K562 (cell line): ENCODE data around the gene CAGE1. TPM values are rescaled to one million over a fixed set of nuclear protein-coding genes. Genes with fewer than 3 reads are reported as not detected.

Experiments
- ATAC-seq: fragments of 200-7000 bp; cut with Tn5 transposase; 3 replicates; pipeline ENCODE4 v1.9.1; 2020; ENCODE audit warnings: moderate library complexity
- BruUV-seq: library from RNA; stranded (reverse); fragments of 400-500 nt; replicated peaks from 2 replicates; lab custom pipeline; 2021; lab: Mats Ljungman, UMichigan
- CTCF ChIA-PET: fragments of 300-600 bp; formaldehyde crosslinking; extraction: SDS; loops from one replicate; lab custom pipeline; 2021; ENCODE audit warnings: low intra/inter-chr PET ratio; lab: Yijun Ruan, JAX
- POLR2A ChIA-PET: fragments of 300-600, 350-650 bp; sonication (Branson Sonifier 250); formaldehyde crosslinking; extraction: SDS; loops from one replicate; lab custom pipeline; 2021; ENCODE audit warnings: antibody characterized with exemption, inconsistent platforms; lab: Yijun Ruan, JAX
- DNase-seq, 4 experiments: peaks; one replicate each; pipeline versions ENCODE4 v3.0.0 to v3.0.0-alpha.2; 2011 to 2018; ENCODE audit warnings: low spot score in 3 of 4, mixed read lengths in 3 of 4; ENCODE audit errors: extremely low read depth in 1 of 4
- FAIRE-seq: peaks from 2 replicates; lab custom pipeline; 2011; peaks lifted over from hg19 to GRCh38; lab: Jason Lieb, UNC
- H2AFZ ChIP-seq: 2 replicates; pipeline ENCODE4 v1.6.0; 2011; ENCODE audit warnings: low read depth, low read length, control low read depth, inconsistent platforms
- H3K27ac ChIP-seq: fragments of 200-600 bp; 3 replicates; pipeline ENCODE4 v1.8.0; 2011; ENCODE audit warnings: low read depth, mild to moderate bottlenecking, control low read depth, inconsistent platforms, low read length, moderate library complexity, mixed read lengths; ENCODE audit errors: extremely low read depth
- H3K27me3 ChIP-seq, 2 experiments: fragments of 300-600 bp in 1 of 2; 2 replicates in 1 of 2; 3 replicates in 1 of 2; pipeline versions ENCODE4 v1.6.0 to v1.8.0; 2011; ENCODE audit warnings: inconsistent platforms in 2 of 2, low read length in 2 of 2, mild to moderate bottlenecking in 1 of 2, mixed read lengths in 1 of 2, moderate library complexity in 1 of 2; ENCODE audit not compliant: control insufficient read depth in 2 of 2, insufficient read depth in 2 of 2
- H3K36me3 ChIP-seq: fragments of 300-600 bp; 3 replicates; pipeline ENCODE4 v1.8.0; 2011; ENCODE audit warnings: mild to moderate bottlenecking, low read length, inconsistent platforms; ENCODE audit not compliant: control insufficient read depth, insufficient read depth
- H3K4me1 ChIP-seq, 2 experiments: fragments of 200-600 bp in 1 of 2; replicated peaks in 1 of 2; 2 replicates in 1 of 2; 3 replicates in 1 of 2; pipeline versions ENCODE4 v1.5.1 to v1.8.0; 2011; ENCODE audit warnings: inconsistent platforms in 2 of 2, low read length in 2 of 2, mild to moderate bottlenecking in 1 of 2, mixed read lengths in 1 of 2, moderate library complexity in 1 of 2; ENCODE audit not compliant: control insufficient read depth in 2 of 2, insufficient read depth in 2 of 2
- H3K4me2 ChIP-seq: 2 replicates; pipeline ENCODE4 v1.6.1; 2011; ENCODE audit warnings: low read length, control low read depth, inconsistent platforms, mixed read lengths; ENCODE audit not compliant: insufficient read depth
- H3K4me3 ChIP-seq: fragments of 200-600 bp; sonication (generic), shearing (Covaris generic); 2 replicates; pipeline ENCODE4 v1.5.1; 2016; ENCODE audit warnings: control low read depth, inconsistent platforms
- H3K79me2 ChIP-seq: fragments of 200-600 bp; 3 replicates; pipeline ENCODE4 v1.8.0; 2011; ENCODE audit warnings: low read length, inconsistent platforms; ENCODE audit not compliant: control insufficient read depth, insufficient read depth
- H3K9ac ChIP-seq, 2 experiments: 2 replicates each; pipeline versions ENCODE4 v1.6.0 to v1.6.1; 2011; ENCODE audit warnings: low read depth in 2 of 2, low read length in 2 of 2, control low read depth in 1 of 2, inconsistent platforms in 1 of 2, mild to moderate bottlenecking in 1 of 2, mixed read lengths in 1 of 2; ENCODE audit not compliant: insufficient read depth in 1 of 2
- H3K9me1 ChIP-seq: one replicate; pipeline ENCODE4 v1.6.0; 2011; ENCODE audit warnings: inconsistent platforms, mild to moderate bottlenecking, low read length, moderate library complexity; ENCODE audit not compliant: control insufficient read depth, insufficient read depth
- H3K9me3 ChIP-seq: replicated peaks from 2 replicates; pipeline ENCODE4 v1.5.1; 2011; ENCODE audit warnings: low read depth, low read length, inconsistent platforms; ENCODE audit not compliant: control insufficient read depth, insufficient read depth
- H4K20me1 ChIP-seq: replicated peaks from 2 replicates; pipeline ENCODE4 v1.6.1; 2011; ENCODE audit warnings: low read length, inconsistent platforms, mixed read lengths; ENCODE audit not compliant: control insufficient read depth, insufficient read depth
- CCNT2 ChIP-seq: IDR thresholded peaks from 2 replicates; pipeline ENCODE4 v1.6.1; 2011; ENCODE audit warnings: borderline replicate concordance, low read depth, mild to moderate bottlenecking, moderate library complexity, mixed read lengths, low read length; ENCODE audit not compliant: insufficient read length; ENCODE audit errors: extremely low read depth
- POLR2A ChIP-seq: fragments of 450-650 bp; conservative IDR thresholded peaks from 2 replicates; pipeline ENCODE4 v1.6.1; 2016
- SMC3 ChIP-seq: conservative IDR thresholded peaks from 2 replicates; pipeline ENCODE4 v1.6.1; 2011; ENCODE audit warnings: low read depth, low read length, improper control_type of control experiment; ENCODE audit not compliant: insufficient read depth
- TRIM28 ChIP-seq: fragments of 450-650 bp; IDR thresholded peaks from 2 replicates; pipeline ENCODE4 v1.6.1; 2017
- ZBTB7A ChIP-seq: IDR thresholded peaks from 2 replicates; pipeline ENCODE4 v1.6.1; 2011; ENCODE audit warnings: low read depth, mild to moderate bottlenecking, low read length, moderate library complexity, borderline replicate concordance; ENCODE audit not compliant: control insufficient read depth
- ZSCAN29 ChIP-seq: fragments of 450-650 bp; IDR thresholded peaks from 2 replicates; pipeline ENCODE4 v1.6.1; 2017
- whole genome bisulfite sequencing: fragments of 100-300 bp; shearing (Covaris generic); methylation state at CpG from one replicate; pipeline ENCODE4 v1.1.6; 2016; ENCODE audit warnings: low coverage, mixed read lengths; ENCODE audit not compliant: insufficient coverage; ENCODE audit errors: missing lambda C conversion rate; 5-methylcytosine and 5-hydroxymethylcytosine counted together
- in situ Hi-C: fragments of 300-500 bp; cut with MboI; formaldehyde crosslinking; loops from 4 replicates; pipeline ENCODE4 v1.15.0; 2018; ENCODE audit warnings: inconsistent platforms, mixed read lengths
- intact Hi-C: fragments of 100-400 bp; cut with micrococcal nuclease; formaldehyde crosslinking; loops from 2 replicates; pipeline ENCODE4 v1.14.2; 2022
- polyA plus RNA-seq, 8 experiments: library from polyadenylated mRNA; depleted of rRNA in 4 of 8; stranded (reverse) in 5 of 8; unstranded in 3 of 8; fragments of >200 nt; fragmentation: Nextera tagmentation in 2 of 8; fragmentation: Illumina TruSeq in 1 of 8; extraction: Ambion mirVana in 2 of 8; extraction: Trizol in 1 of 8; gene quantifications; 2 replicates each; pipeline versions ENCODE4 v1.2.1 to v1.2.3, GENCODE V29; 2011 to 2014; ENCODE audit warnings: inconsistent platforms in 1 of 8, missing spikeins in 1 of 8
- total RNA-seq, 7 experiments: library from RNA; depleted of rRNA in 6 of 7; stranded (reverse); fragments of >200 nt in 6 of 7; fragmentation: Illumina TruSeq in 2 of 7; extraction: Trizol in 2 of 7; gene quantifications; 2 replicates each; pipeline versions ENCODE4 v1.2.1 to v1.2.3, GENCODE V29; 2011 to 2021; ENCODE audit warnings: low replicate concordance in 1 of 7
- TF ChIP-seq, protein P1 (sequence below), 2 experiments: fragments of 450-650 bp; formaldehyde crosslinking in 1 of 2; IDR thresholded peaks; 2 replicates each; pipeline versions ENCODE4 v1.4.0 to v1.6.1; 2014 to 2020; ENCODE audit warnings: mild to moderate bottlenecking in 2 of 2, borderline replicate concordance in 1 of 2, low read depth in 1 of 2

Gene CAGE1
- total and polyA plus RNA-seq, 9 of the 15 experiments (the other 6 are each of a cell fraction or from before 2014, with no cell fraction given), result 0.13 to 0.33 (median 0.18) TPM; not detected in 4

GRCh38 chr6:7418238-7418905, 28.8 kb upstream of the CAGE1 start:
- no peaks in the 10 kb centered on the region for H3K9me3 ChIP-seq
- POLR2A ChIA-PET, result interaction anchor here (0.7 kb wide), 1 partner anchor 30 kb away, joined by 3 read pairs; no protein-coding TSS in a partner anchor
- CTCF ChIA-PET, result no interaction called here
- no peaks in the 10 kb centered on the region for H3K79me2 ChIP-seq
- DNase-seq, result no peak
- in situ Hi-C loops, result no loop called here
- no peak; the same call in 2 of the 3 replicates for ATAC-seq
- no peaks in the 10 kb centered on the region for H3K27me3 ChIP-seq
- 0 out of 5 replicates have a peak, but pooled peaks cover 0 to 7% of the 10 kb centered on the region in 2 experiments for H3K4me1 ChIP-seq
- no peak overlapping the region for H3K27ac ChIP-seq
- no peak for TF ChIP-seq SMC3
- peak; percentile 47 for TF ChIP-seq POLR2A
- no peak overlapping the region for H3K4me2 ChIP-seq
- 0 out of 2 replicates have a peak, but pooled peaks cover 2% of the 10 kb centered on the region for H4K20me1 ChIP-seq
- no peak overlapping the region for H2AFZ ChIP-seq
- no peak overlapping the region for H3K9ac ChIP-seq
- intact Hi-C loops, result no loop called here
- H3K9me1 ChIP-seq, result no peaks in the 10 kb centered on the region
- no peak overlapping the region for H3K4me3 ChIP-seq
- 60% methylated on average over 6 of the region's 6 CpGs for WGBS
- FAIRE-seq, result no peak
- no TSS peak for BruUV-seq
- peaks cover 50% of the 10 kb centered on the region for H3K36me3 ChIP-seq

DNA sequence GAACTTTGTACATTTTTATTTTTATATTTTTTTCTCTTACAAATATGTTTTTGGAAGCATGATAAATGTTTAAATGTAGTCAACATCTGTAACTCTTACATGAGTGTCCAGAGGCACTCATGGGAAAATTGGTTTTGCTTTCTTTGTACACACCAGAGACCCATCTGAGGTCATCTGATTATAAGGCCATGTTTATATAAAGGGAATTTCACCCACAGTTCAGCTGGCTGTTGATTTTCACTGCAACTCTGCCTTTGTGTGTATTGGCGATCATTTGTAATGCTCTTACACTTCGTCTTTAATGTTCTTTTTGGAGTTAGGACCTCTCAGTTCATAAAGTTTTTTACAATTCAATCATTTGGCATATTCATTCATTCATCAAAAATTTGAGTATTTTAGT, 28.1 kb upstream of the CAGE1 start:
- Histone ChIP-seq H3K9me3 (no peaks in the 10 kb centered on the region), H3K4me2 (no peak overlapping the region), H3K9me1 (no peaks in the 10 kb centered on the region), H3K79me2 (no peaks in the 10 kb centered on the region), H3K27me3 (no peaks in the 10 kb centered on the region), H3K27ac (no peak overlapping the region), H3K9ac (no peak overlapping the region), H4K20me1 (0 out of 2 replicates have a peak, but pooled peaks cover 2% of the 10 kb centered on the region), H3K36me3 (peaks cover 56% of the 10 kb centered on the region), H2AFZ (no peak overlapping the region), H3K4me3 (no peak overlapping the region), H3K4me1 (0 out of 5 replicates have a peak, but pooled peaks cover 0 to 7% of the 10 kb centered on the region in 2 experiments)
- ChIA-PET CTCF (no interaction called here), POLR2A (no interaction called here)
- WGBS, result 93% methylated on average over 2 of the region's 2 CpGs
- DNase-seq (no peak), FAIRE-seq (no peak), ATAC-seq (no peak)
- intact Hi-C loops, result no loop called here
- in situ Hi-C loops, result no loop called here
- no TSS peak for BruUV-seq
- no peak for TF ChIP-seq ZBTB7A
- TF ChIP-seq, protein P1, sequence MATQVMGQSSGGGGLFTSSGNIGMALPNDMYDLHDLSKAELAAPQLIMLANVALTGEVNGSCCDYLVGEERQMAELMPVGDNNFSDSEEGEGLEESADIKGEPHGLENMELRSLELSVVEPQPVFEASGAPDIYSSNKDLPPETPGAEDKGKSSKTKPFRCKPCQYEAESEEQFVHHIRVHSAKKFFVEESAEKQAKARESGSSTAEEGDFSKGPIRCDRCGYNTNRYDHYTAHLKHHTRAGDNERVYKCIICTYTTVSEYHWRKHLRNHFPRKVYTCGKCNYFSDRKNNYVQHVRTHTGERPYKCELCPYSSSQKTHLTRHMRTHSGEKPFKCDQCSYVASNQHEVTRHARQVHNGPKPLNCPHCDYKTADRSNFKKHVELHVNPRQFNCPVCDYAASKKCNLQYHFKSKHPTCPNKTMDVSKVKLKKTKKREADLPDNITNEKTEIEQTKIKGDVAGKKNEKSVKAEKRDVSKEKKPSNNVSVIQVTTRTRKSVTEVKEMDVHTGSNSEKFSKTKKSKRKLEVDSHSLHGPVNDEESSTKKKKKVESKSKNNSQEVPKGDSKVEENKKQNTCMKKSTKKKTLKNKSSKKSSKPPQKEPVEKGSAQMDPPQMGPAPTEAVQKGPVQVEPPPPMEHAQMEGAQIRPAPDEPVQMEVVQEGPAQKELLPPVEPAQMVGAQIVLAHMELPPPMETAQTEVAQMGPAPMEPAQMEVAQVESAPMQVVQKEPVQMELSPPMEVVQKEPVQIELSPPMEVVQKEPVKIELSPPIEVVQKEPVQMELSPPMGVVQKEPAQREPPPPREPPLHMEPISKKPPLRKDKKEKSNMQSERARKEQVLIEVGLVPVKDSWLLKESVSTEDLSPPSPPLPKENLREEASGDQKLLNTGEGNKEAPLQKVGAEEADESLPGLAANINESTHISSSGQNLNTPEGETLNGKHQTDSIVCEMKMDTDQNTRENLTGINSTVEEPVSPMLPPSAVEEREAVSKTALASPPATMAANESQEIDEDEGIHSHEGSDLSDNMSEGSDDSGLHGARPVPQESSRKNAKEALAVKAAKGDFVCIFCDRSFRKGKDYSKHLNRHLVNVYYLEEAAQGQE (IDR thresholded peaks at IDR 0.05; ENCODE audit: borderline replicate concordance), result no peak
- TF ChIP-seq, protein P1 (CRISPR knock-in tag; IDR thresholded peaks at IDR 0.05; ENCODE audit: low read depth), result no peak
- no peak for TF ChIP-seq TRIM28
- TF ChIP-seq CCNT2, result no peak
- no peak for TF ChIP-seq ZSCAN29
